Motor neuron (in vitro differentiated cells): ENCODE results near the gene GRHL3. TPM values are rescaled to one million over a fixed set of nuclear protein-coding genes. Genes with fewer than 3 reads are reported as not detected.

Experiments used
- ATAC-seq, 8 experiments: fragments of 200-7000 bp; cut with Tn5 transposase; replicated peaks in 6 of 8; 2 replicates each; pipeline ENCODE4 v1.8.0; 2021; ENCODE audit warnings: mild to moderate bottlenecking in 8 of 8, moderate library complexity in 8 of 8
- H3K27ac ChIP-seq, 2 donors: fragments of 250-450 bp; sonication (Bioruptor Pico); 2 replicates each; pipeline ENCODE4 v1.9.0; 2021; ENCODE audit warnings: antibody characterized with exemption in 2 of 2, mild to moderate bottlenecking in 2 of 2, moderate library complexity in 1 of 2
- H3K4me1 ChIP-seq, 2 donors: fragments of 250-450 bp; sonication (Bioruptor Pico); replicated peaks in 1 of 2; 2 replicates each; pipeline ENCODE4 v1.6.1; 2021; ENCODE audit warnings: antibody characterized with exemption in 2 of 2, mild to moderate bottlenecking in 2 of 2, moderate library complexity in 1 of 2
- H3K4me3 ChIP-seq, 5 donors: fragments of 250-450 bp; sonication (Bioruptor Pico); 2 replicates each; pipeline ENCODE4 v1.9.0; 2021; ENCODE audit warnings: antibody characterized with exemption in 5 of 5, mild to moderate bottlenecking in 5 of 5, moderate library complexity in 4 of 5
- WGBS, 10 experiments: fragments of 450-650 bp; shearing (Covaris generic); methylation state at CpG; one replicate each; pipeline ENCODE4 v1.0.0; 2022; 5-methylcytosine and 5-hydroxymethylcytosine counted together
- in situ Hi-C, 9 experiments: fragments of 400-800 bp; cut with MboI; loops; one replicate each; pipeline ENCODE4 v1.15.0; 2021; ENCODE audit warnings: low sequenced_read_pairs in 9 of 9, low pct_unique_long_range_greater_than_20kb in 2 of 9; ENCODE audit not compliant: unreplicated experiment in 9 of 9
- total RNA-seq, 8 experiments: library from RNA; unstranded; fragments of 300-600 nt; gene quantifications; 2 replicates each; pipeline versions ENCODE4 v1.2.3 to v1.2.4, GENCODE V29; 2022

GRHL3 gene
- total RNA-seq, 8 experiments from 2014 or later: 0.05 to 1.1 (median 0.57) TPM; not detected in 1

GRCh38 chr1:24297187-24297851, 21.8 kb upstream of the GRHL3 start:
- WGBS, 10 experiments: 55 to 96% (median 86%) methylated on average over 1 to 5 of the region's 5 CpGs; no CpG with 5 or more reads in 3 of the 10 experiments
- in situ Hi-C loops: no loop called here
- no peak for ATAC-seq
- Histone ChIP-seq H3K4me1 (peaks cover 15 to 17% of the 10 kb centered on the region in 2 donors), H3K4me3 (no peak overlapping the region), H3K27ac (no peak overlapping the region)

GRCh38 chr1:24297852-24298232, 21.3 kb upstream of the GRHL3 start:
- in situ Hi-C loops: no loop called here
- no peak for ATAC-seq
- no peak overlapping the region for H3K27ac ChIP-seq
- H3K4me3 ChIP-seq: no peak overlapping the region
- H3K4me1 ChIP-seq: peaks cover 15 to 17% of the 10 kb centered on the region in 2 donors
- 92% methylated on average over 2 of the region's 4 CpGs; no CpG with 5 or more reads in 9 of the 10 experiments for WGBS, 10 experiments

- peaks cover 15 to 17% of the 10 kb centered on the region in 2 donors for H3K4me1 ChIP-seq
- in situ Hi-C loops: no loop called here
- no peak overlapping the region for H3K4me3 ChIP-seq
- no peak for ATAC-seq
- 81 to 100% (median 93%) methylated on average over 3 to 8 of the region's 8 CpGs for WGBS, 10 experiments
- H3K27ac ChIP-seq: no peak overlapping the region
Measured at GRCh38 chr1:24298606-24299005, 20.6 kb upstream of the GRHL3 start.

DNA sequence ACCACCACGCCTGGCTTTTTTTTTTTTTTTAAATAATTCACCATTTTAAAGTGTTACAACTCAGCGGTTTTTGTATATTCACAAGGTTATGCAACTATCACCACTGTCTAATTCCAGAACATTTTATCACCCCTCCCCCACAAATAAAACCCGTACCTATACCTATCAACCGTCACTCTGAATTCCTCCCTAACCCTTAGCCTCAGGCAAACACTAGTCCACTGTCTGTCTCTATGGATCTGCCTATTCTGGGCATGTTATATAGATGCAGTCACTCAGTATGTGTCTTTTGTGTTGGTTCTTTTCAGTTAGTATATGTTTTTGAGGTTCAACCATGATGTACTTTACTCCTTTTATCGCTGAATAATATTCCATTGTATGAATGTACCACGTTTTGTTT, 19.3 kb upstream of the GRHL3 start:
- no peak for ATAC-seq
- 46 to 100% (median 76%) methylated on average over 2 to 6 of the region's 6 CpGs for WGBS, 10 experiments
- Histone ChIP-seq H3K27ac (no peak overlapping the region), H3K4me1 (peaks cover 8% of the 10 kb centered on the region in 2 donors), H3K4me3 (no peak overlapping the region)
- in situ Hi-C loops: no loop called here

DNA sequence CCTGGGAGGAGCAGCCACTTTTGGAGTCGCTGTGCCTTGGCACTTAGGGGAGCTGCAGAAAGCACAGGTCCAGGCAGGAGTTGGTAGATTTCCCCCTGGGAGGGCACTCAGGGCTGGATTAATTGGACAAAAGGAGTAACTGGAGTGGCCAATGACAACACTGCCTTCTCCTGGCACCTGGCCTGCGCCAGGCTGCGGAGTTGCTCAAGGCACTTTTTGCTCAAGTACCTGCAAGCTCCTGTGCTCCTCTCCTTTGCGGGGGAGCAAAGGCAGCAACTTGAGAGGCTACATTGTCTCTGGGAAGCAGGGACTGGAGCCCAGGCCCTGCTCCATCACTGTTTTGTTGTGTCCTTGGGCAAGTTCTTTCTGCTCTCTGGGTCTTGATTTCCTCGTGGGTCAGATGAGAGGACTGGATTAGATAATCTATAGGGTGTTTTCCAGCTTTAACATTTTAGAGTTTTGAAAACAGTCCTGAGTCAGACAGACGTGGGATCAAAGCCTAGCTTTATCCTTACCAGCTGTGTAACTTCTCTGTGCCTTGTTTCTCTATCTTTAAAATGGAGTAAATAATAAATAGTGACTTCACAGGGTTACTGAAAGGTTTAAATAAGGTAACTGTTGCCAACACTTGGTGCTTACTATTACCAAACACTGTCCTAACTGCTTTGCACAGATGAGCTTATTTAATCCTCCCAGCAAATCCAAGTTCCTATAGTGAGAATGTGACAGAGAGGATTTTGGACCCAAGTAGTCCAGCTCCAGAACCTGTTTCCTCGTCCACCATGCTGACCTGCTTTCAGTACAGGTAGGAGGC, 18.0 kb upstream of the GRHL3 start:
- no peak for ATAC-seq
- in situ Hi-C loops: no loop called here
- 0 to 67% (median 53%) methylated on average over 1 to 6 of the region's 7 CpGs; no CpG with 5 or more reads in 3 of the 10 experiments for WGBS, 10 experiments
- Histone ChIP-seq H3K4me1 (no peaks in the 10 kb centered on the region), H3K4me3 (no peak overlapping the region), H3K27ac (no peak overlapping the region)

DNA sequence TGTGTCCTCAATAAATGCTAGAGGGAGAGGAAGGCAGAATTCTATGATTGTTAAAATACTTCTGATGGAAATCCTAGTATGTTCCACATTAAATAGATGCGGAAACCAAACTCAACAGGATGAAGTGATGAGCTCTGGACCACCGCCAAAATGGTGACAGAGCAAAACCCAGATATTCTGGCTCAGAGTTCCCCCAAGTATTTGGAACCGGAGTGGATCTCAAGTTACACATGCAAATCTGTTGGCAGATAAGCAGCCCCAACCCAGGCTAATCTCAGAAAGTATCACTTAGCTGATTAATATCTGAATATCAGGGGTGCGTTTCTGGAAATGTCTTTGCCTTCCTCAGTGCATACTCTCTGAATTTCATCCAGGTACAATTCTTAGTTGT, 17.4 kb upstream of the GRHL3 start:
- H3K27ac ChIP-seq: no peak overlapping the region
- 0 to 100% (median 47%) methylated on average over 1 to 4 of the region's 4 CpGs; no CpG with 5 or more reads in 2 of the 10 experiments for WGBS, 10 experiments
- in situ Hi-C loops: no loop called here
- H3K4me1 ChIP-seq: no peaks in the 10 kb centered on the region
- no peak overlapping the region for H3K4me3 ChIP-seq
- peak in 2 of 8 experiments; percentile 43 to 75 for ATAC-seq

GRCh38 chr1:24302209-24302611, 16.9 kb upstream of the GRHL3 start:
- ATAC-seq: peak in 2 of 8 experiments; percentile 54 to 86
- in situ Hi-C loops: no loop called here
- WGBS, 10 experiments: 20 to 100% (median 86%) methylated on average over 1 to 3 of the region's 3 CpGs; no CpG with 5 or more reads in 2 of the 10 experiments

GRCh38 chr1:24303600-24303999, 15.6 kb upstream of the GRHL3 start:
- Histone ChIP-seq H3K4me1 (no peaks in the 10 kb centered on the region), H3K4me3 (no peak overlapping the region), H3K27ac (no peak overlapping the region)
- no peak for ATAC-seq
- WGBS, 10 experiments: 80 to 100% (median 100%) methylated on average over 1 to 3 of the region's 4 CpGs; no CpG with 5 or more reads in 2 of the 10 experiments
- in situ Hi-C loops: no loop called here

More at GRCh38 chr1:24302209-24302611, 16.9 kb upstream of the GRHL3 start:
- no peak overlapping the region for H3K4me3 ChIP-seq
- no peaks in the 10 kb centered on the region for H3K4me1 ChIP-seq
- no peak overlapping the region for H3K27ac ChIP-seq

DNA sequence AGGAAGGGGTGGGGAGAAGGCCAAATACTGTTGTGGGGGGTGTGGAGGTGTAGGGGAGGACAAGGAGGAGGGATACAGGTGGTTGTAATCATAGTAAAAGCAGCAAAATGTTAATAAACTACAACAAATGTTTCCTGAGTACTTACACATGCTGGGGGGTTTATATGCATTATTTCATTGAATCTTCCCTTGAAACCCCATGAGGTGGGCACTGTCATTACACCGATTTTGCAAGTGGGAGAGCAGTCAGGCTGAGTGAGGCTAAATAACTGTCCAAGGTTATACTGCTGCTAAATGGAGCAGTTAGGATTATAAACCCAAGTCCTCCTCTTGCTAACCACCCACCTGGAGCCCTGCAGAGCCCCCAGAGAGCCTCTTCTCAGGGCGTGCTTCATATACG, 14.4 kb upstream of the GRHL3 start:
- no peaks in the 10 kb centered on the region for H3K4me1 ChIP-seq
- 0 to 85% (median 63%) methylated on average over 1 to 3 of the region's 3 CpGs; no CpG with 5 or more reads in 4 of the 10 experiments for WGBS, 10 experiments

GRCh38 chr1:24308365-24309015, 10.7 kb upstream of the GRHL3 start:
- in situ Hi-C loops: no loop called here
- peaks cover 0 to 7% of the 10 kb centered on the region in 2 donors for H3K4me1 ChIP-seq
- ATAC-seq: no peak
- H3K4me3 ChIP-seq: no peak overlapping the region
- no peak overlapping the region for H3K27ac ChIP-seq
- 32 to 64% (median 42%) methylated on average over 1 to 7 of the region's 7 CpGs; no CpG with 5 or more reads in 2 of the 10 experiments for WGBS, 10 experiments

More for the DNA sequence above, 14.4 kb upstream of the GRHL3 start:
- in situ Hi-C loops: no loop called here
- no peak overlapping the region for H3K27ac ChIP-seq
- ATAC-seq: no peak
- no peak overlapping the region for H3K4me3 ChIP-seq

DNA sequence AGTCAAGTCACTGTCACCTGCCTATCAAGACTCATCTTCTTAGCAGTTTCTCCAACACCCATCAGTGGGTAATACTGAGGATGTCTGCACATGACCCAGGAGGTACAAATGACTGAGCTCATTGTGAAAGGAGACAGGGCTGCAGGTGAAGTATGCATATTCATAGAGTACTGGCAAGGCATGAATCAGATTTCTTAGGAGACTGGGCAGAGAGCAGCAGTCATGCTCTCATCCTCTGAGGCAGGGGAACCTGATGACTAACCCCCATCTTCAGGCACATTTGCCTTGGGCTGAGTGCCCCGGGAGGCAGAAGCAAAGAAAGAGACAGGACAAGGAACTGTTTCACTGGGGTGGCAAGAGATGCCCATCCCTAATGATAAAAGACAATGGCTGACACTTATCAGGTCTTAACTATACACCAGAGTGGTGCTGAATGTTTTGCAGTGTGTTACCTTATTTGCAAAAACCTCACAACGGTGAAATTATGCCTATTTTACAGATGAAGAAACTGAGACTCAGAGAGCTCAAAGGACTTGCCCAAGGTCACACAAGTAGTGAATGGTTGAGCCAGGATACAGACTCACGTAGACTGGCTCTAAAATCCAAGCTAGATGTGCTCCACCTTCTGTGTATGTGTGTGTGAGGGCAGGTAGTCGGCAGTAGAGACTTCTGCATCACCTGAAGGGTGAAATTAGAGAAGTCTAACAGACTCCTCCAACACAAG, 9.2 kb upstream of the GRHL3 start:
- WGBS, 10 experiments: 50 to 100% (median 81%) methylated on average over 1 to 4 of the region's 4 CpGs; no CpG with 5 or more reads in 2 of the 10 experiments
- H3K4me1 ChIP-seq: peaks cover 0 to 7% of the 10 kb centered on the region in 2 donors
- in situ Hi-C loops: no loop called here
- H3K4me3 ChIP-seq: no peak overlapping the region
- no peak overlapping the region for H3K27ac ChIP-seq
- peak in 5 of 8 experiments; percentile 33 to 75 (median 47) for ATAC-seq

GRCh38 chr1:24311234-24311633, 7.9 kb upstream of the GRHL3 start:
- in situ Hi-C loops: no loop called here
- WGBS, 10 experiments: 60 to 100% (median 100%) methylated on average over 1 to 2 of the region's 3 CpGs; no CpG with 5 or more reads in 5 of the 10 experiments
- Histone ChIP-seq H3K4me3 (no peak overlapping the region), H3K4me1 (peaks cover 0 to 7% of the 10 kb centered on the region in 2 donors), H3K27ac (no peak overlapping the region)
- ATAC-seq: peak in 1 of 8 experiments; percentile 20
